Calu3 (cell line): ENCODE measurements around the gene ETFA. TPM values are rescaled to one million over a fixed set of nuclear protein-coding genes. Genes with fewer than 3 reads are reported as not detected.

Experiments
- BruUV-seq: library from RNA; stranded (reverse); fragments of 400-500 nt; replicated peaks from 2 replicates; lab custom pipeline; 2021; lab: Mats Ljungman, UMichigan
- CTCF ChIA-PET: fragments of 300-600 bp; sonication (Branson Sonifier 250); formaldehyde crosslinking; loops from one replicate; lab custom pipeline; 2022; ENCODE audit warnings: antibody characterized with exemption; lab: Charles Lee
- DNase-seq: peaks from one replicate; pipeline ENCODE4 v3.0.0; 2022
- H3K27ac Mint-ChIP-seq: one replicate; pipeline ENCODE4 v1.8.0; 2022; ENCODE audit warnings: mixed read lengths; ENCODE audit not compliant: unreplicated experiment
- H3K27me3 Mint-ChIP-seq: one replicate; pipeline ENCODE4 v1.8.0; 2022; ENCODE audit warnings: mixed read lengths; ENCODE audit not compliant: unreplicated experiment
- H3K36me3 Mint-ChIP-seq: one replicate; pipeline ENCODE4 v1.8.0; 2022; ENCODE audit warnings: mild to moderate bottlenecking, moderate library complexity, mixed read lengths; ENCODE audit not compliant: insufficient read depth, unreplicated experiment
- H3K4me1 Mint-ChIP-seq: one replicate; pipeline ENCODE4 v1.8.0; 2022; ENCODE audit warnings: mild to moderate bottlenecking, low read depth, mixed read lengths; ENCODE audit not compliant: unreplicated experiment
- H3K4me3 Mint-ChIP-seq: one replicate; pipeline ENCODE4 v1.8.0; 2022; ENCODE audit warnings: mild to moderate bottlenecking, low read depth, moderate library complexity, mixed read lengths; ENCODE audit not compliant: unreplicated experiment
- H3K9me3 Mint-ChIP-seq: one replicate; pipeline ENCODE4 v1.8.0; 2022; ENCODE audit warnings: low read depth, mixed read lengths; ENCODE audit not compliant: unreplicated experiment
- intact Hi-C: fragments of 100-400 bp; cut with micrococcal nuclease; formaldehyde crosslinking; loops from one replicate; pipeline ENCODE4 v1.10.0; 2022; ENCODE audit not compliant: unreplicated experiment
- total RNA-seq: library from RNA; stranded (reverse); gene quantifications from 2 replicates; pipeline ENCODE4 v1.2.3, GENCODE V29; 2022
- TF ChIP-seq, protein P1 (sequence below): fragments of 200-600 bp; IDR thresholded peaks from one replicate; pipeline ENCODE4 v1.8.0; 2022; ENCODE audit warnings: antibody characterized with exemption; ENCODE audit not compliant: unreplicated experiment

ETFA gene
- total RNA-seq, 1 experiment from 2014 or later: 230 TPM

DNA sequence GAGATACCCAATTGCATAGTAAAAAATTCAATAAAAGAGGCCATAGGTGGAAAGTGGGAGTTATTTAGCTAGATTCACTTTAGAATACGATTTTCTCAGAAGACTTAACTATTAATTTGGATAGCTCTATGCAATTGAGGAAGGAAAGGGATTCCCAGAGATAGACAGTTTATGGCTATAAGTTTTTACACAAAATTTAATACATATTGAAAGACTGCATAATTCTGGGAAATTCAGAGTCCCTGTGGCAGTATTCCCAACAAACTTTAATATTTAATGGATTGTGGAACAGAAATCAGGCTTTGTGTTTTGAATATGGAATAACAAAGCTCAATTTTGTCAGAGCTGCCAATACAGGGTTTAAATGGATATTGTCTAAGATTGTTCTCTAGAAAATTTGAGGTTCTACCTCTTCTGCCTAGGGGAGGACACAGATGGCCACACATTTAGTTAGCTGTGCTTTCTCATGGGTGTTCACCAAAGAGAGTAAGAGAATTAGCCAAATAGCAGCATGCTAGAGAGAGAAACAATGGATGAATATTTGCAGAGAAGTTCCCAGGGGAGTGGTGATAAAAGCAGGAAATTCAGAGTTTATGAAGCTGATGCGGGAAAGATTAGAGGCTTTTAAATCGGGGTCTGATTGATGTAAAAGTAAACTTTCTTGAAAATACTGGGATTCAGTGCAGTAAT is 33.8 kb upstream of the ETFA start:
- no peaks in the 10 kb centered on the region for H3K9me3 Mint-ChIP-seq
- H3K27ac Mint-ChIP-seq: peak overlapping the region; percentile 71
- TF ChIP-seq, protein P1, sequence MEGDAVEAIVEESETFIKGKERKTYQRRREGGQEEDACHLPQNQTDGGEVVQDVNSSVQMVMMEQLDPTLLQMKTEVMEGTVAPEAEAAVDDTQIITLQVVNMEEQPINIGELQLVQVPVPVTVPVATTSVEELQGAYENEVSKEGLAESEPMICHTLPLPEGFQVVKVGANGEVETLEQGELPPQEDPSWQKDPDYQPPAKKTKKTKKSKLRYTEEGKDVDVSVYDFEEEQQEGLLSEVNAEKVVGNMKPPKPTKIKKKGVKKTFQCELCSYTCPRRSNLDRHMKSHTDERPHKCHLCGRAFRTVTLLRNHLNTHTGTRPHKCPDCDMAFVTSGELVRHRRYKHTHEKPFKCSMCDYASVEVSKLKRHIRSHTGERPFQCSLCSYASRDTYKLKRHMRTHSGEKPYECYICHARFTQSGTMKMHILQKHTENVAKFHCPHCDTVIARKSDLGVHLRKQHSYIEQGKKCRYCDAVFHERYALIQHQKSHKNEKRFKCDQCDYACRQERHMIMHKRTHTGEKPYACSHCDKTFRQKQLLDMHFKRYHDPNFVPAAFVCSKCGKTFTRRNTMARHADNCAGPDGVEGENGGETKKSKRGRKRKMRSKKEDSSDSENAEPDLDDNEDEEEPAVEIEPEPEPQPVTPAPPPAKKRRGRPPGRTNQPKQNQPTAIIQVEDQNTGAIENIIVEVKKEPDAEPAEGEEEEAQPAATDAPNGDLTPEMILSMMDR: no peak
- peak overlapping the region; percentile 67 for H3K4me3 Mint-ChIP-seq
- peaks cover 15% of the 10 kb centered on the region for H3K4me1 Mint-ChIP-seq
- TSS peak; percentile 34 for BruUV-seq
- H3K36me3 Mint-ChIP-seq: peaks cover 26% of the 10 kb centered on the region
- peaks cover 15% of the 10 kb centered on the region for H3K27me3 Mint-ChIP-seq
- intact Hi-C loops: no loop called here
- DNase-seq: no peak
- CTCF ChIA-PET: interaction anchor here (0.6 to 1.8 kb wide), 8 partner anchors 9 to 206 kb away, joined by 3 to 10 read pairs (median 3); partner anchors contain the start of genes ETFA and ISL2

DNA sequence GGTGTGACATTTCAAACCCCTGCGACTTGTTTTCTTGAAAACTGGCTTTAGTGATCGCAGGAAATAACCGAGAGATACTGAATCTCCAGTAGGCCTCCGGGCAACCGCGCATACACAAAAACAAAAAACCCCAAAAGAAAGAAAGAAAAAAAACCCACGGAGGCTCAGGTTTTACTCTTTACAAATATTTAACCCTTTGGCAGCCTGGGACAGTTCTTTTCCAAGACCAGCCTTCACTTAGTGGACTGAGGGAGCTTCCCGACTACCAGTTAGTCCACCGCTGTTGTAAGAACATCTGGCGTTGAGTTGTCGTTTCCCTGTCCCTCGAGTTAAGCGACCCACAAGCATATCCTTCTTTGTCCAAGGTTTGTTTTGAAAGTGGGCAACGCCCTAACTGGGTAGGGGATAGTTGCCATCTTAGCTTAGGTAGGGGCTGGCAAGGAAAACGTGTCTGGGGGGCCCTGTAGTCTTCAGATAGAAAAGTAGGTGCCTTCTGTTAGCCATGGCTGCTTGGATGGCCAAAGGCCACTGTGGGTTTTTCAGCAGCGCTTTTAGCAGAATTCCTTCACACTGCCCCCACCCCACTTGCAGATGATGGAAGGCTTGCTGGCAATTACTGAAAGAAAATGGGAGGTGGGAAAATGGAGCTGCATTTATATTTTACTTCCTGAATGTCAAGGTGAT is 32.2 kb upstream of the ETFA start:
- no TSS peak for BruUV-seq
- no peaks in the 10 kb centered on the region for H3K9me3 Mint-ChIP-seq
- peaks cover 15% of the 10 kb centered on the region for H3K27me3 Mint-ChIP-seq
- H3K36me3 Mint-ChIP-seq: peaks cover 31% of the 10 kb centered on the region
- intact Hi-C loops: no loop called here
- TF ChIP-seq, protein P1: no peak
- CTCF ChIA-PET: no interaction called here
- H3K4me3 Mint-ChIP-seq: no peak overlapping the region
- H3K27ac Mint-ChIP-seq: no peak overlapping the region
- peaks cover 21% of the 10 kb centered on the region for H3K4me1 Mint-ChIP-seq
- DNase-seq: no peak

DNA sequence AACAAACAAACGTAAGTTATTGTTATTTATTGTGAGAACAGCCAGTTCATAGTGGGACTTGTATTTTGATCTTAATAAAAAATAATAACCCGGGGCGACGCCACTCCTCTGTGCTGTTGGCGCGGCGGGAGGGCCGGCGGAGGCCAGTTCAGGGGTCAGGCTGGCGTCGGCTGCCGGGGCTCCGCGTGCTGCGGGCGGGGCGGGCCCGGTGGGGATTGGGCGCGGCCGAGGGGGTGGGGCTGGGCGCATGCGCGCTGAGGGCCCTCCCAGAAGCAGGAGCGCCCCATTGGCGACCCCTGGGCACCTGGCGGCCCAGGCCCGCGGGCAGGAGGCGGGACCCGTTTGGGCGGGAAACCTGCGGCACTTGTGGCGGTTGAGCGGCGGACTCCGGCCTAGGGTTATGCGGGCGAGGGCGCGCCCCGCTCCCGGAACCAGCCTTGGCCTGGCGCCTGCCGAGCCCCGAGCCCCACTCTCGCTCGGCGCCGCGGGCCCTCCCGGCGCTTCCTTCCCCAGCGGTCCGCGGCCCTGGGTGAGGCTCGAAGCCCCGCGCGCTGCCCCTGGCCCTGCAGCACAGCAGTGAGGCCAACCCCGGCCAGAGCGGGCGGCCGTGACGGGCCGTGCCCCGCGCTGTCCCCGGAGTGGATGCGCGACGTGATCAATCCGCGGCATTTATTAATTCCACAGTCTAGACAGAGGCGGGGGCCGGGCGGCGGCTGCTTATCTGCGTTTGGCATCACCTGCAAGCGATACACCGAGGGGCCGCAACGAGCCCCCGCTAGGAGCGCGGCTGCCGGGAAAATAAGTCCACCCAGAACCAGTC is 31.3 kb upstream of the ETFA start:
- DNase-seq: no peak
- TF ChIP-seq, protein P1: no peak
- CTCF ChIA-PET: interaction anchor here (1.0 kb wide), 1 partner anchor 125 kb away, joined by 4 read pairs; no protein-coding TSS in a partner anchor
- intact Hi-C loops: no loop called here
- no TSS peak for BruUV-seq
- H3K4me3 Mint-ChIP-seq: peak overlapping the region; percentile 65
- H3K27ac Mint-ChIP-seq: no peak overlapping the region
- H3K4me1 Mint-ChIP-seq: peaks cover 24% of the 10 kb centered on the region
- no peaks in the 10 kb centered on the region for H3K9me3 Mint-ChIP-seq
- H3K27me3 Mint-ChIP-seq: peaks cover 15% of the 10 kb centered on the region
- peaks cover 32% of the 10 kb centered on the region for H3K36me3 Mint-ChIP-seq

DNA sequence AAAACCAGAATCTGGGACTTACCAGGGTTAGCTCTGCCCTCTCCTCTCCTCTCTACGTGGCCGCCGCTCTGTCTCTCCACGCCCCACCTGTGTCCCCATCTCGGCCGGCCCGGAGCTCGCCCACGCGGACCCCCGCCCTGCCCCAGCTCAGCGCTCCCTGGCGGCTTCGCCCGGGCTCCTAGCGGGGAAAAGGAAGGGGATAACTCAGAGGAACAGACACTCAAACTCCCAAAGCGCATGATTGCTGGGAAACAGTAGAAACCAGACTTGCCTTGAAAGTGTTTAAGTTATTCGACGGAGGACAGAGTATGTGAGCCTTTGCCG is 30.8 kb upstream of the ETFA start:
- CTCF ChIA-PET: interaction anchor here (1.0 kb wide), 1 partner anchor 125 kb away, joined by 4 read pairs; no protein-coding TSS in a partner anchor

More for the DNA sequence above, 30.8 kb upstream of the ETFA start:
- H3K27ac Mint-ChIP-seq: no peak overlapping the region
- BruUV-seq: no TSS peak
- H3K27me3 Mint-ChIP-seq: peaks cover 15% of the 10 kb centered on the region
- peaks cover 26% of the 10 kb centered on the region for H3K4me1 Mint-ChIP-seq
- no peak for DNase-seq
- peaks cover 38% of the 10 kb centered on the region for H3K36me3 Mint-ChIP-seq
- intact Hi-C loops: no loop called here
- H3K4me3 Mint-ChIP-seq: peak overlapping the region; percentile 65
- TF ChIP-seq, protein P1: no peak
- H3K9me3 Mint-ChIP-seq: no peaks in the 10 kb centered on the region
